AG04450 (cell line): Measurements from ENCODE around the gene GPAM. TPM values are rescaled to one million over a fixed set of nuclear protein-coding genes. Genes with fewer than 3 reads are reported as not detected.

Experiments used
- CTCF ChIA-PET: fragments of 300-600, 350-600 bp; formaldehyde crosslinking; extraction: SDS; loops from one replicate; lab custom pipeline; 2022; ENCODE audit warnings: antibody characterized with exemption, inconsistent platforms; lab: Charles Lee
- POLR2A ChIA-PET: fragments of 350-600 bp; formaldehyde crosslinking; extraction: SDS; loops from one replicate; lab custom pipeline; 2021; ENCODE audit warnings: antibody characterized with exemption, inconsistent platforms; lab: Yijun Ruan, JAX
- DNase-seq: peaks from one replicate; pipeline ENCODE4 v3.0.0-alpha.2; 2011; ENCODE audit warnings: low read depth, low spot score
- H3K27ac ChIP-seq: one replicate; pipeline ENCODE4 v1.5.1; 2012; ENCODE audit warnings: low read depth, low read length, control low read depth
- H3K27me3 ChIP-seq: one replicate; pipeline ENCODE4 v1.6.0; 2012; ENCODE audit warnings: low read length; ENCODE audit not compliant: control insufficient read depth, insufficient read depth
- H3K4me3 ChIP-seq: 2 replicates; pipeline ENCODE4 v1.5.1; 2011; ENCODE audit warnings: mild to moderate bottlenecking, low read depth, low read length, control low read depth
- H3K9me3 ChIP-seq: 2 replicates; pipeline ENCODE4 v1.5.1; 2012; ENCODE audit warnings: low read length; ENCODE audit not compliant: control insufficient read depth, insufficient read depth
- CTCF ChIP-seq: IDR thresholded peaks from 2 replicates; pipeline ENCODE4 v1.5.1; 2011; ENCODE audit warnings: low read depth, low read length, control low read depth, inconsistent platforms
- polyA plus RNA-seq: library from polyadenylated mRNA; depleted of rRNA; stranded (reverse); fragments of >200 nt; gene quantifications from 2 replicates; pipeline ENCODE4 v1.2.3, GENCODE V29; 2011

The GPAM gene
- polyA plus RNA-seq, 1 experiment = 10.6 TPM

DNA sequence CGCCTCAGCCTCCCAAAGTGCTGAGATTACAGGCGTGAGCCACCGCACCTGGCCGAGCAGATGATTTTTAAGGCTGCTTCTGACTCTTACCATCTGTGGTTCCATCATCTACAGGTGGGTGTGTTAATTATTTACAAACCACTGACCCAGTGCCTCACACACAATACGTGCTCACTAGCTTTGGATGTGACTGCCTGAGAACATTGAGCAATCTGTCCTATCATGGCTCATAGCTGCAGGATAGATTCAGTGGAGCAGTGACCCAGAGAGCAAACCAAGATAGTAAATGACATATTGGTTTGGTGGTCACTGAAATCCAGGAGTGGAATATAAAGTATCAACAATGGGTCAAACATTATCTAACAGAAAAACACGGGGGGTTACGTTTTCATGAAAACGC is 24.1 kb downstream of the GPAM start:
- TF ChIP-seq CTCF = no peak
- POLR2A ChIA-PET = no interaction called here

DNA sequence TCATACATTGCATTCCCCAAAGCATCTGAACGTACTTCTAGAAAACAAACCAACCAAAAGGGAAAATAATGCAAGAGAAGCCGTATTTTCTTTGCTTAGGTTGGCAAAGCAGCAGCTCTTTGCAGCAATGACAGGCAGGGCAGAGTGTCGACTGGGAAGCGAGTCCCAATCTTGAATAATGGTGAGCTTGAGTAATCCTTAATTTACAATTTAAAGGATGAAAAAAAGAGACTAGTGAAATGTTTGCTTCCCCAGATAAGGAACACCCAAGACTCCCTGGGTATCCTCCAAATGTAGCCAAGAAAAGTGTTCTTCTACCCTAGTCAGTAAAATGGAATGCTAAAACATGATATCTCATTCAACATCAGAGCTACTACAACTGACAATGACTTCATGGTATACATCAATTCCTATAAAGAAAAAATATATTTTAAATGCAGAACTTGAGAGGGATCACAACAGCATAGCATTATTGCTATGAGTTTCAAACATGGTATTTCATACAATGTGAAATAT is 32.0 kb downstream of the GPAM start:
- Histone ChIP-seq H3K4me3 (no peak overlapping the region), H3K27me3 (no peaks in the 10 kb centered on the region), H3K9me3 (no peaks in the 10 kb centered on the region), H3K27ac (no peak overlapping the region)
- ChIA-PET POLR2A (no interaction called here), CTCF (interaction anchor here (6.6 kb wide), 1 partner anchor 13 kb away, joined by 90 read pairs; no protein-coding TSS in a partner anchor)
- TF ChIP-seq CTCF = no peak
- no peak for DNase-seq

More for the DNA sequence above, 24.1 kb downstream of the GPAM start:
- H3K9me3 ChIP-seq = no peaks in the 10 kb centered on the region
- CTCF ChIA-PET = interaction anchor here (1.5 to 4.2 kb wide), 2 partner anchors 22 kb away, joined by 7 to 29 read pairs; no protein-coding TSS in a partner anchor
- DNase-seq = no peak
- no peak overlapping the region for H3K4me3 ChIP-seq
- H3K27ac ChIP-seq = no peak overlapping the region
- no peaks in the 10 kb centered on the region for H3K27me3 ChIP-seq

- POLR2A ChIA-PET = no interaction called here
- Histone ChIP-seq H3K4me3 (no peak overlapping the region), H3K9me3 (no peaks in the 10 kb centered on the region), H3K27me3 (no peaks in the 10 kb centered on the region), H3K27ac (no peak overlapping the region)
- CTCF ChIA-PET = interaction anchor here (1.4 to 6.6 kb wide), 2 partner anchors 10 to 160 kb away, joined by 4 to 90 read pairs; no protein-coding TSS in a partner anchor
- no peak for TF ChIP-seq CTCF
- no peak for DNase-seq
These were observed 35.2 kb downstream of the GPAM start for GRCh38 chr10:112148331-112148730.

DNA sequence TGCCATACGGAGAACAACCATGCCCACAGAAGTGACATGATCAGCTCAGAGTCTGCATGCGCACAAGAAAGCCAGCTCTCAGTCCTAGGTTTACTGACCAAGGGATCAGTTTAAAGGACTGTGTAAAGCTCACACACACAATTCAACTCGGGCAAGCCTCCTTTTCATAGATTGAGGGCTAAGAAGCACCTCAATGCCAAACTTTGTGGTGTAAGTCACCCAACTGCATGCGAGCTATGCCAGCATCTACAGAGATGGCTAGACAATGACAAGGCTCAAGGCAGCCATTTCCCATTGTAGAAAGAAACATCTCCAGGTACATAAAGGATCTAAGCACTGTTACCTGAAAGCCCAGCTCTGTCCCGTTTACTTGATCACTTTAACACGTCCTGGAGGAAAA is 36.8 kb downstream of the GPAM start:
- no peaks in the 10 kb centered on the region for H3K9me3 ChIP-seq
- no peak overlapping the region for H3K27ac ChIP-seq
- no peak for DNase-seq
- no peak for TF ChIP-seq CTCF
- H3K27me3 ChIP-seq = no peaks in the 10 kb centered on the region
- H3K4me3 ChIP-seq = no peak overlapping the region
- ChIA-PET POLR2A (no interaction called here), CTCF (interaction anchor here (0.6 to 1.5 kb wide), 2 partner anchors 9 to 1435 kb away, joined by 3 to 7 read pairs; no protein-coding TSS in a partner anchor)

DNA sequence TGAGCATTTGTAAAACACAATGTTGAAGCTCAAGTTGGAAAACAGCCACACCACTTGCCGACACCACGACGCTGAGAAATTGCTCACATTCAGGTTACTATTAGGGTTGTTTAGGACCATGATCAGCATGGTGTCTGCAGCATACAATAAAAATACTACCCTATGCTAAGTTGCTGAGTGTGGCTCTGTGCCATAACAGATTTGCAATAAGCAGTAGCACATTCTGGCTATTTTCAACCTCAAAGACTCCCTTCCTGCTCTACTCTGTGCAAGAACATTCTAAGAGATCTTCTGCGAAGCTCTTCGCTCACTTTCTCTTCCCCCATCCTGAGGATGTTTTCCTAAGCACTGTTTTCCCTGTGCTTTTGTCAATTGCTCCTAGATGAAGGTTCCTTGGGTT is 38.3 kb downstream of the GPAM start:
- CTCF ChIA-PET = interaction anchor here (0.7 to 1.5 kb wide), 2 partner anchors 71 to 170 kb away, joined by 3 to 4 read pairs; no protein-coding TSS in a partner anchor
- POLR2A ChIA-PET = no interaction called here
- Histone ChIP-seq H3K27ac (no peak overlapping the region), H3K27me3 (peaks cover 3% of the 10 kb centered on the region), H3K4me3 (no peak overlapping the region), H3K9me3 (no peaks in the 10 kb centered on the region)
- TF ChIP-seq CTCF = no peak
- no peak for DNase-seq
